Measurements from ENCODE around the gene SEMA6A. TPM values are rescaled to one million over a fixed set of nuclear protein-coding genes. Genes with fewer than 3 reads are reported as not detected.

Gene SEMA6A
- total and polyA plus RNA-seq, 2 of the 13 experiments (the other 11 are each of a cell fraction or from before 2014, with no cell fraction given) = 5.1 to 6.5 TPM

DNA sequence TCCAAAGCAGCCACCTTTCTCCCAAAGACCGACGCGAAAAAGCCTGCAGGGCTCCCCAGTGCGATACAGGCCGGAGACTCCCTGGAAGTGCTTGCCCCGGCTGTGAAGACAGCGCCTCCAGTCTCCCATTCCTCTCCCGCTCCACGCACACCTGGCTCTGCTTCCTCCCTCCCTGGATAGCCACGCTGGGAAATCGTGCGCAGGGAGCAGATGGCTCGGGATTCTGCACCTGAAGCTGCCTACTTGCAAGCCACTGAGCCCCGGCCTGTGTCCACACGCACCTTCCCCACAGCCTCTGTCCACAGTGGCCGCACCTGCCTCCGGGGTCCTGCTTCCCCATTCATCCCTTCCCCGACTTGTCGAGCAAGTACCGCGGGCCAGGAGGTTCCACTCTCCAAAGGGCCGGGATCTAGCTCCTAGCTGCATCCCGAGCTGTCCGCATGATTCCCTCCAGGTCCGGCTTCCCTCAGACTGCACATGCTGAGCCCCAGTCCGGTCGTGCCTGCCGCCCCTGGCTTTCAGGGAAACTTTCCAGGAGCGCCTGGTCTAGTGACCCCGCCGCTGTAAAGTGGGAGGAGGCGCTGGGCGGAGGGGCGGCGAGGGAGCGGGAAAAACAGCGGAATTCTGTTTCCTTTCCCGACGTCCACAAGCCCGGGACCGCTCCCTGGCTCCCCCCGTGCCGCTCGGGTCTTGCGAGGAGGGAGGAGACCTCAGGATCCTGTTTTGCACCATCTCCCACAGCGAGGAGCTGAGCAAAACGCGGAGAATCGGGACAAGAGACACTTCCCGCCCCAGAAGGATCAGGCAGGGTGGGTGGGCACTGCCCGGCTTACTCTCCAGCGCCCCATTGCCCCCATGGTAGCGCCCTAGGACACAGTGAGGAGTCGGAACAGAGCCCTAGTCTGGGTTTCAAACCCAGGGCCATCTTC is 2.0 kb downstream of the SEMA6A start (continued):
- TF ChIP-seq RBAK (CRISPR knock-in tag; IDR thresholded peaks at IDR 0.05) (no peak), FOXK1 (CRISPR knock-in tag; IDR thresholded peaks at IDR 0.05; ENCODE audit: borderline replicate concordance, low read depth) (peak; percentile 35; the same call in 1 of the 2 replicates), SMAD9 (CRISPR knock-in tag; IDR thresholded peaks at IDR 0.05) (no peak), GTF2F1 (IDR thresholded peaks at IDR 0.05; ENCODE audit: low read length) (no peak), HOXA5 (CRISPR knock-in tag; IDR thresholded peaks at IDR 0.05) (no peak), MEF2D (CRISPR knock-in tag; IDR thresholded peaks at IDR 0.05) (0 out of 2 replicates have a peak, but pooled peaks have one; percentile 35), ZNF7 (CRISPR knock-in tag; IDR thresholded peaks at IDR 0.05) (no peak), NONO (IDR thresholded peaks at IDR 0.05) (no peak), NONO (CRISPR knock-in tag; conservative IDR thresholded peaks at IDR 0.05) (0 out of 2 replicates have a peak, but pooled peaks have one; percentile 14), ZNF652 (CRISPR knock-in tag; IDR thresholded peaks at IDR 0.05; ENCODE audit: borderline replicate concordance, low read depth) (no peak), ZNF552 (CRISPR knock-in tag; IDR thresholded peaks at IDR 0.05; ENCODE audit: borderline replicate concordance) (no peak), ZNF672 (CRISPR knock-in tag; IDR thresholded peaks at IDR 0.05) (no peak), SAFB2 (CRISPR knock-in tag; IDR thresholded peaks at IDR 0.05; ENCODE audit: borderline replicate concordance, low read depth) (no peak), ZFY (CRISPR knock-in tag; IDR thresholded peaks at IDR 0.05) (peak; percentile 47), ZNF263 (CRISPR knock-in tag; IDR thresholded peaks at IDR 0.05) (no peak), NR2C2 (CRISPR knock-in tag; IDR thresholded peaks at IDR 0.05; ENCODE audit: borderline replicate concordance) (no peak), NR1H2 (CRISPR knock-in tag; IDR thresholded peaks at IDR 0.05; ENCODE audit: borderline replicate concordance, low read depth) (no peak), ZNF850 (CRISPR knock-in tag; conservative IDR thresholded peaks at IDR 0.05) (no peak)
- TF ChIP-seq, protein P1, sequence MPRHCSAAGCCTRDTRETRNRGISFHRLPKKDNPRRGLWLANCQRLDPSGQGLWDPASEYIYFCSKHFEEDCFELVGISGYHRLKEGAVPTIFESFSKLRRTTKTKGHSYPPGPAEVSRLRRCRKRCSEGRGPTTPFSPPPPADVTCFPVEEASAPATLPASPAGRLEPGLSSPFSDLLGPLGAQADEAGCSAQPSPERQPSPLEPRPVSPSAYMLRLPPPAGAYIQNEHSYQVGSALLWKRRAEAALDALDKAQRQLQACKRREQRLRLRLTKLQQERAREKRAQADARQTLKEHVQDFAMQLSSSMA (CRISPR knock-in tag; IDR thresholded peaks at IDR 0.05) = peak; percentile 56; the same call in 1 of the 2 replicates
- TF ChIP-seq, protein P2, sequence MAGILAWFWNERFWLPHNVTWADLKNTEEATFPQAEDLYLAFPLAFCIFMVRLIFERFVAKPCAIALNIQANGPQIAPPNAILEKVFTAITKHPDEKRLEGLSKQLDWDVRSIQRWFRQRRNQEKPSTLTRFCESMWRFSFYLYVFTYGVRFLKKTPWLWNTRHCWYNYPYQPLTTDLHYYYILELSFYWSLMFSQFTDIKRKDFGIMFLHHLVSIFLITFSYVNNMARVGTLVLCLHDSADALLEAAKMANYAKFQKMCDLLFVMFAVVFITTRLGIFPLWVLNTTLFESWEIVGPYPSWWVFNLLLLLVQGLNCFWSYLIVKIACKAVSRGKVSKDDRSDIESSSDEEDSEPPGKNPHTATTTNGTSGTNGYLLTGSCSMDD (CRISPR knock-in tag; IDR thresholded peaks at IDR 0.05) = no peak
- TF ChIP-seq, protein P3, sequence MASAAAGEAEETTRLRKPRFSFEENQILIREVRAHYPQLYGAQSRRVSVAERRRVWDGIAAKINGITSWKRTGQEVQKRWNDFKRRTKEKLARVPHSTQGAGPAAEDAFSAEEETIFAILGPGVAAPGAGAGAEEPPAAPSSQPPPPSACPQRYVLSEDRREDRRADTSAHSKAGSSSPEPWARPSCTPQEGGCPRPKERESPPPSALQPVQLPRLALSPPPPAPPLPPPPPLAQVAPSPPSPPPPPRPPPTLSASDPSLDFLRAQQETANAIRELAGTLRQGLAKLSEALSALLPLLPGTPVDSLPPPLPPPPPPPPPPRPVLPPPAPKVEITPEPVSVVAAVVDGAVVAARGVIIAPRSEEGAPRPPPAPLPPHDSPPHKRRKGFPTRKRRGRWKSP (CRISPR knock-in tag; IDR thresholded peaks at IDR 0.05) = no peak
- TF ChIP-seq, protein P4, sequence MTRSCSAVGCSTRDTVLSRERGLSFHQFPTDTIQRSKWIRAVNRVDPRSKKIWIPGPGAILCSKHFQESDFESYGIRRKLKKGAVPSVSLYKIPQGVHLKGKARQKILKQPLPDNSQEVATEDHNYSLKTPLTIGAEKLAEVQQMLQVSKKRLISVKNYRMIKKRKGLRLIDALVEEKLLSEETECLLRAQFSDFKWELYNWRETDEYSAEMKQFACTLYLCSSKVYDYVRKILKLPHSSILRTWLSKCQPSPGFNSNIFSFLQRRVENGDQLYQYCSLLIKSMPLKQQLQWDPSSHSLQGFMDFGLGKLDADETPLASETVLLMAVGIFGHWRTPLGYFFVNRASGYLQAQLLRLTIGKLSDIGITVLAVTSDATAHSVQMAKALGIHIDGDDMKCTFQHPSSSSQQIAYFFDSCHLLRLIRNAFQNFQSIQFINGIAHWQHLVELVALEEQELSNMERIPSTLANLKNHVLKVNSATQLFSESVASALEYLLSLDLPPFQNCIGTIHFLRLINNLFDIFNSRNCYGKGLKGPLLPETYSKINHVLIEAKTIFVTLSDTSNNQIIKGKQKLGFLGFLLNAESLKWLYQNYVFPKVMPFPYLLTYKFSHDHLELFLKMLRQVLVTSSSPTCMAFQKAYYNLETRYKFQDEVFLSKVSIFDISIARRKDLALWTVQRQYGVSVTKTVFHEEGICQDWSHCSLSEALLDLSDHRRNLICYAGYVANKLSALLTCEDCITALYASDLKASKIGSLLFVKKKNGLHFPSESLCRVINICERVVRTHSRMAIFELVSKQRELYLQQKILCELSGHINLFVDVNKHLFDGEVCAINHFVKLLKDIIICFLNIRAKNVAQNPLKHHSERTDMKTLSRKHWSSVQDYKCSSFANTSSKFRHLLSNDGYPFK (CRISPR knock-in tag; IDR thresholded peaks at IDR 0.05; ENCODE audit: borderline replicate concordance) = no peak; the same call in 1 of the 2 replicates

Data from HepG2 (cell line).